ENCODE measurements around the gene SARS2.
A peak's percentile ranks its signal among the peaks of the same experiment; 100 is the strongest.

DNA sequence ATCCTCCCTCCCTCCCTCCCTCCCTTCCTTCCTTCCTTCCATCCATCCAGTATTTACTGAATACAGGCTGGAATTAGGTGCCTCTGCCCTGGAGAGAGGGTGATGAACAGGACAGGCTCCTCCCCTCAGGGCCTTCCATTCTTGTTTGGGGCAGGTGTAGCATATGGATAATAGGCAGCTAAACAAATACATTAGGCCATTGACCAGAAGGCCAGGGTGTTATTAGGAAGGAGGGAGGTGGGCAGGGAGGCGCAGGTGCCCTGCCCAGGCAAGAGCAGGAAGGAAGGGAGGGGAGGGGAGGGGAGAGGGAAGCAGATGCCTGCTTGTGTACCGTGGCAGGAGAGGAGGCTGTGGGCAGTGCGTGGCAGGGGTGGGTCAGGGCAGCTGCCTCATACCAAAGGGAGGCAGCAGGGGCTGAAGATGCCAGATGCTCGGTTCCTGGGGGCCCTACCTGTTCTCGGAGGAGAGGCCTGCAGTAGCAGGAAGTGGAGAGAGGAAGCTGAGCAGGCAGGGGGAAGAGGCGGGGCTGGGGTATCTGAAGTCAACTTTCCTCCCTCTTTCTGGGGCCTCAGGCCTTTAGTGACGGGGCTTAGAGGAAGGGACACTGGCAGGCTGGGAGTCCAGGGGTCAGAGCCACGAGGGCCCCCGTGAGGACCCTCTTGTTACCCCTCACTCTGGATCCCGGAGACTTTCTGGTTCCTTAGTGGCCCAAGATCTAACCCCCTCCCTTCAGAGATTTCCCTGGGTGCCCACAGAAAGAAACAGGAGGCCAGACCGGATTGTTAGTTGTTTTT lies 52.6 kb downstream of the SARS2 start, which contains the start of gene RINL:
- TF ChIP-seq POLR2AphosphoS5 (IDR thresholded peaks at IDR 0.05; ENCODE audit: low read depth, low read length) (peak; percentile 70), TAF1 (IDR thresholded peaks at IDR 0.05; ENCODE audit: borderline replicate concordance, insufficient read depth, low read length) (no peak), FOXP2 (optimal IDR thresholded peaks at IDR 0.05; ENCODE audit: borderline replicate concordance, extremely low read depth, extremely low read length, insufficient read depth) (peak; percentile 13)

Data from PFSK-1 (cell line).